Lower leg skin (tissue), 4 donors: ENCODE data around the gene DGUOK. TPM values are rescaled to one million over a fixed set of nuclear protein-coding genes. Genes with fewer than 3 reads are reported as not detected.

Source experiments
- DNase-seq, 2 donors: peaks; one replicate each; pipeline ENCODE4 v3.0.0-alpha.2; 2019; ENCODE audit warnings: low spot score in 2 of 2
- H3K4me3 ChIP-seq: fragments of 200-600 bp; sonication (generic); 2 replicates; pipeline ENCODE4 v1.5.1; 2017; ENCODE audit warnings: mild to moderate bottlenecking, low read depth; ENCODE audit not compliant: poor library complexity, severe bottlenecking
- CTCF ChIP-seq, 3 donors: fragments of 450-650 bp; IDR thresholded peaks; one replicate each; pipeline ENCODE4 v1.5.1; 2016; ENCODE audit warnings: antibody characterized with exemption in 3 of 3, mild to moderate bottlenecking in 3 of 3, moderate library complexity in 2 of 3
- POLR2A ChIP-seq, 2 donors: fragments of 450-650 bp; IDR thresholded peaks; one replicate each; pipeline ENCODE4 v1.6.1; 2016 to 2017; ENCODE audit warnings: antibody characterized with exemption in 2 of 2, mild to moderate bottlenecking in 1 of 2, moderate library complexity in 1 of 2
- WGBS, 2 donors: methylation state at CpG; one replicate each; pipeline ENCODE4 v1.1.5; 2018; 5-methylcytosine and 5-hydroxymethylcytosine counted together
- intact Hi-C: fragments of 100-400 bp; cut with DNase I; formaldehyde crosslinking; loops from one replicate; pipeline ENCODE4 v1.15.0; 2023; ENCODE audit warnings: low total_unique reads
- total RNA-seq, 4 donors: library from RNA; depleted of rRNA; stranded (reverse); fragments of >200 nt; gene quantifications; one replicate each; pipeline ENCODE4 v1.1.0, GENCODE V29; 2016

DGUOK gene
- total RNA-seq, 4 donors from 2014 or later, result 34.4 to 73.2 (median 48.0) TPM

- 2 to 10% methylated on average over 6 to 24 of the region's 66 CpGs for WGBS, 2 donors
- intact Hi-C loops, result loop anchor here (10.0 kb wide), 1 partner anchor 51 kb away; no protein-coding TSS in a partner anchor
- peak; percentile 43 to 90 for DNase-seq
- H3K4me3 ChIP-seq, result peak overlapping the region; percentile 40
- no peak for TF ChIP-seq CTCF (IDR thresholded peaks at IDR 0.05)
- TF ChIP-seq POLR2A (IDR thresholded peaks at IDR 0.05), result no peak
Measured at GRCh38 chr2:73985308-73986084, 58.8 kb downstream of the DGUOK start.

GRCh38 chr2:73986085-73986681, 59.5 kb downstream of the DGUOK start:
- DNase-seq, result no peak
- WGBS, 2 donors, result 82 to 91% methylated on average over 18 to 21 of the region's 21 CpGs
- H3K4me3 ChIP-seq, result no peak overlapping the region
- intact Hi-C loops, result loop anchor here (10.0 kb wide), 1 partner anchor 51 kb away; no protein-coding TSS in a partner anchor
- TF ChIP-seq POLR2A (IDR thresholded peaks at IDR 0.05) (no peak), CTCF (IDR thresholded peaks at IDR 0.05) (no peak)

- intact Hi-C loops, result loop anchor here (10.0 kb wide), 1 partner anchor 53 kb away; no protein-coding TSS in a partner anchor
- WGBS, 2 donors, result 39 to 48% methylated on average over 21 to 22 of the region's 24 CpGs
- H3K4me3 ChIP-seq, result no peak overlapping the region
- no peak for TF ChIP-seq CTCF (IDR thresholded peaks at IDR 0.05)
- no peak for TF ChIP-seq POLR2A (IDR thresholded peaks at IDR 0.05)
- peak in 1 of 2 donors; percentile 86 for DNase-seq
Measured at GRCh38 chr2:73987109-73987947, 60.6 kb downstream of the DGUOK start.

- no peak for DNase-seq
- TF ChIP-seq POLR2A (IDR thresholded peaks at IDR 0.05) (no peak), CTCF (IDR thresholded peaks at IDR 0.05) (no peak)
- WGBS, 2 donors, result 50 to 55% methylated on average over 9 to 10 of the region's 10 CpGs
- intact Hi-C loops, result loop anchor here (10.0 kb wide), 1 partner anchor 53 kb away; no protein-coding TSS in a partner anchor
- no peak overlapping the region for H3K4me3 ChIP-seq
Measured at GRCh38 chr2:73987948-73988700, 61.4 kb downstream of the DGUOK start.

- WGBS, 2 donors, result 98% methylated on average over 2 of the region's 2 CpGs
- TF ChIP-seq POLR2A (IDR thresholded peaks at IDR 0.05), result no peak
- no peak for TF ChIP-seq CTCF (IDR thresholded peaks at IDR 0.05)
- no peak overlapping the region for H3K4me3 ChIP-seq
- intact Hi-C loops, result loop anchor here (10.0 kb wide), 1 partner anchor 55 kb away; no protein-coding TSS in a partner anchor
- no peak for DNase-seq
Measured at GRCh38 chr2:73989972-73990371, 63.3 kb downstream of the DGUOK start.
